Activated CD4-positive, alpha-beta T cell treated with anti-CD3 and anti-CD28 coated beads, Interleukin-2, amount 50 U/mL, for 4 hours (primary cell): ENCODE data around the gene TMEM191C.
"Not testable (repeated sequence)": the region's sequence is repeated elsewhere in the genome, so short reads cannot be mapped to it uniquely, and the experiment has no call there.

Source experiments
- DNase-seq, 2 experiments: peaks; one replicate each; pipeline ENCODE4 v3.0.0-alpha.2; 2020

TMEM191C gene

GRCh38 chr22:21446128-21446826 lies 20.9 kb upstream of the TMEM191C start:
- DNase-seq: no peak

GRCh38 chr22:21446827-21447690 lies 20.1 kb upstream of the TMEM191C start:
- no peak for DNase-seq

- DNase-seq: no peak
These were observed 19.3 kb upstream of the TMEM191C start for GRCh38 chr22:21447694-21448402.

DNA sequence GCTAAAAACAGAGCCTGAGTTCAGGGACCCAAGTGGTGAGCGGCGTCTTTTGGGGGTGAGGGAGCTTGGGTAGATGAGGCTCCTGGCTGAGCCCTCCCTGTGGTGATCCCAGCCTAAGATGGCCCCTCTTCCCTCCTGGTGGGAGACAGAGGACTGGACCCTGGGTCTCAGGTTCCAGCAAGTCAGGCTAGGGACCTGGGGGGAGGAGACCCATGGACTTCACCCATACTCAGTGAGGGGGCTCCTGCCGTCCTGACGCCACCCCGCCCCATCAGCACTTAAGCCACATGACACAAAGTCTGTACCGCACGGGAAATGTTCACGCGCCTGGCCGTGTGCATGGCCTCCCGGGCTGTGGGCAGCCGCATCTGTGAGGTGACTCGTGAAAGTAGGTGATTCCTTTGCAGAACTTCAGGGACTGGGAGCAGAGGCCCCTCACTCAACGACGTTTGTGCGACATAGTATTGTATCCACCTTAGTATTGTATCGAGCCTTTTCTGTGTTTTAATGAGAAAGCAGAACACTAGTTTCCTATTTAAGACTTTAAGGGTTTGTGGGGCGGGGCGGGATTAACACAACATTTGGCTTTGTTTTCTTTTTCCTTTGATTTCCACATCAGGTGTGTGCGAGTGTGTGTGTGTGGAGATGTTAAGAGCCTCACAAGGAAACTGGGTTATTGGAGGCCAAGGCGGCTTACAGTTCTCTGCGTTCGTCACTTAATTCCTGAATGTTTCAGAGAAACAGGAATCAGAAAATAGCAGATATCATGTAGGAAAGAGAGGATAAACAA lies 18.4 kb upstream of the TMEM191C start:
- DNase-seq: no peak

DNA sequence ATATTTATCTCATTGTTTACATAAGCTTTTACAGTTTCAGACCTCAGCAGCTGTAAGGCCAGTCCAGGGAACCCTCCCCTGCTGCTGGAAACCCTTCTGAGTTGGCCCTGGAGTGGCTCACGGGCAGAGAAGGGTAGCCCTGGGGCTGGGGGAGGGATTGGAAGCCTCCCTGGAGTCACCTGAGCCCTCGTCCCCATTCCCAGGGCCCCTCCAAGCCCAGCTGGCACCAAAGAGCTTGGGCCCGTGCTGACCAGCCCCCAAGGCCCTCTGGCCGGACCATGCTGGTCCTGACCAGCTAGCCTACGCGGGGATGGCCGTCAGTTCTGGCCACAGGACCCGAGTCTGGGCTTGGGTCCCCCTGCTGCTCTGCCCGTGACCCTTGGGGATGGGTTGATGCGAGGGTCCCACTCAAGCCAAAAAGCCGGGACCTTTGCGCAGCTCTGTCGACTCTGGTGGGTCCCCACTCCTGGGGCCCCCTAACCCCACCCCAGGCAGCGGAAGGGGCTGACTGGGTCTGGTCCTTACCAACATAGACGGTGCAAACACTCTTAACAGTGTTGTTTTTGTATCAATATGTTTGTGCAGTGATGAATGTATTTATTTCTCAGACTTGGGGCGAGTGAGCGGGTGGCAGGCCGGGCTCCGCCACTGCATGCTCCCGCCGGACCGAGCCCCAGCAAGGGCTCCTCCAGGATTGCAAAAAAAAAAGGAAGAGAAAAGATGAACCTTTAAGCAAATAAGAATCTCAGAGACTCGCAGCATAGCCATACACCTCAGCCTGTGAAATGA lies 17.5 kb upstream of the TMEM191C start:
- DNase-seq: no peak

GRCh38 chr22:21450320-21450831 lies 16.8 kb upstream of the TMEM191C start:
- no peak for DNase-seq

DNA sequence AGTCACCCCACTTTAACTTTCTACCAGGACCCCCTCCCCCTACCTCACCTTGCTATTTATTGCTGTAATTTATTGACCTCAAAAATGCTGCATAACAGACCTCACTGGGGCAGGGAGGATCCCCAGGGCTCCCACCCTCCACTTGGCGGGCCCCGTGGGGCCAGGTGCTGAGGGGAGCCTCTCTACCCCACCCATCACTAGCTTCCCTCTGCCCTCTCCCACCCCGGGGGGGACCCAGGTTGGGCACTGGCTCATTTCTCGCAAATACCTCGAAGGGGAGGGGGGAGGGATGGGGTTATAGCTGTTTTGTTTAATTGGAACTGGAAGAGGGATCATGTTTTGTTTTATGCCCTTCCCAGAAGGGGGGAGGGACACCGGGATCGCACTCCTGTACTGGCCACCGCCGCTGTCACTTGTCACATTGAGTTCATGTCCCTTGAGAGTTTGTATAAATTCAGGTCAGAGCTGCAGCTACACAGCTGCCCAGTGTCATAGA lies 16.3 kb upstream of the TMEM191C start:
- DNase-seq: no peak

DNA sequence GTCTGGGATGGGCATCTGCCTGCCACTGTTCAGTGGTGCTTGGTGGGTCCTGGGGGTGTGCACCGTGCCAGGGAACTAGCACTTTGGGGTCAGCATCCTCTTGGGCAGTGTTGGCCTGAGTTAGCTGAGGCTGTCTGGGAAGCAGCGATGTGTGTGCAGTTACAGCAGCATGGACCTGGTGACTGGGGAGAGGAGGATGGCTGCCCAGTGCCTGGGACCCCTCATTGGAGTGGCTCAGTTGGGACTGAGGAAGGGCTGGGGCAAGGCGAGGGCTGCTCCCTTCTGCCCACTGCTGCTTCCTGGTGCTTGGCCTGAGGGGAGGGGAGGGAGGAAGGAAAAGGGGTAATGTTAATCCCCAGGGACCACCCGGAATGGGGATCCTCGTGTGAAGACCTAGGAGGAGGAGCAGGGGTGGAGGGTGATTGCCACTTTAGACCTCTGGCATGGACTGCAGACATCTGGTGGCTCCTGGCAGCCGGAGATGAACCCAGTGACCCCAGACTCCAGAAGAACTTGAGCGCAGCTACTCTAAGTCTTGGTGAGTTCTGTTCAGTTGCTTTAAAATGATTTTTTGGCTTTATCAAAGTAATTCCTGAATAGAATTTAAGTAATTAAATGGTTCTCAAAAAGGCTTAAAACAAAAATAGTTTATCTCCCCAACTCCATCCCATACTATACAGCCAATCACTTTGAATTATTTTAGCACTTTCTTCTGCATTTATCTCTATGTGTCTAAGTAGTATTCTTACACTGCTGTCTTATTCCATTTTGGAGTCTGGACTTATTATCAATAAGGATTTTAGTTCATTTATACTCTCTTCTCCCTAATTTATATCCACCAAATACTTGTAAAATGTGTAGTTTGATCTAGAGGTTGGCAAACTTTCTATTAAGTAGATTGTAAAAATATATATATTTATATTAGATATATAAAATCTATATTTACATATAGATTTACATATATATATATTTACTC lies 15.4 kb upstream of the TMEM191C start:
- DNase-seq: no peak

GRCh38 chr22:21452666-21453065 lies 14.5 kb upstream of the TMEM191C start:
- DNase-seq: not testable (repeated sequence)

DNA sequence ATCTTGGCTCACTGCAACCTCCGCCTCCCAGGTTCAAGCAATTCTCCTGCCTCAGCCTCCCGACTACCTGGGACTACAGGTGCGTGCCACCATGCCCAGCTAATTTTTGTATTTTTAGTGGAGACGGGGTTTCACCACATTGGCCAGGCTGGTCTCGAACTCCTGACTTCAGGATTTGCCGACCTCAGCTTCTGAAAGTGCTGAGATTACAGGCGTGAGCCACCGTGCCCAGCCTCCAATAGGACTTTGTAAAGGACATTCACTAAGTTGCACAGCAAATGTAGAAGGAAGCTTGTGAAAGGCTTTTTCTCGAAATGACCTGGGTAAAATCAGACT lies 12.2 kb upstream of the TMEM191C start:
- DNase-seq: not testable (repeated sequence)

DNA sequence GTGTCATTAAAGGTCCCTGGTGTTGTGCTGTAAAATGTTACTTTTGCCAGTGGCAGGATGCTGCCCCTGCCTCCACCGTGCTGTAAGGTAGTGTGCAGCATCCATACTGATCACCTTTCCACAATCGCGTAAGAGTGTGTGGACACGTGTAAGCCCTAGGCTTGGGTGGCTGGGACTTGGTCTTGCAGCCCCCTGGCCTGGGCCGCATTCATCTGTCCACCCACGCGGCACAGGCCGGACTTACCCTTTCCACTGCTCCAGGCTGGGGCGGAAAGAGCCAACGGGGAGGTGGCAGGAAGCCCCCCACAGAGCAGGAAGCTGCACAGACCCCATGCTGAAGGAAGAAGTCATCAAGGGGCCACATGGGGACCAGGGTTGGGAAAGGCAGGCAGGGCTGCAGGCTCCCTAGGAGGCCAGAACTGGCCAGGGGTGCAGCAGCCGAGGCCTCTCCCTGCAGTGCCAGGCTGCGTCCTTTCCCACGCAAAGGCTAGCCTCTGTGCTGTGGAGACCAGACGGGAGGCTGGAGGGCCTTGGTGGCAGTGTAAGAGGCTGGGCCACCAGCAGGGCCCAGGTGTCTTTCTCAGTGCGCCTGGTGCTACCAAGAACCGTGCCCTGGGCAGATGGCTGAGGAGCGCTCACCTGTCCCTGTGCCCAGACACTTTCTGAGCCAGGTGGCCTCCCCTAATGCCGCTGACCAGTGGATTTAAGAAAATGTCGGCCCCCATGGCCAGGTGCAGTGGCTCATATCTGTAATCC lies 11.7 kb upstream of the TMEM191C start:
- no peak for DNase-seq

DNA sequence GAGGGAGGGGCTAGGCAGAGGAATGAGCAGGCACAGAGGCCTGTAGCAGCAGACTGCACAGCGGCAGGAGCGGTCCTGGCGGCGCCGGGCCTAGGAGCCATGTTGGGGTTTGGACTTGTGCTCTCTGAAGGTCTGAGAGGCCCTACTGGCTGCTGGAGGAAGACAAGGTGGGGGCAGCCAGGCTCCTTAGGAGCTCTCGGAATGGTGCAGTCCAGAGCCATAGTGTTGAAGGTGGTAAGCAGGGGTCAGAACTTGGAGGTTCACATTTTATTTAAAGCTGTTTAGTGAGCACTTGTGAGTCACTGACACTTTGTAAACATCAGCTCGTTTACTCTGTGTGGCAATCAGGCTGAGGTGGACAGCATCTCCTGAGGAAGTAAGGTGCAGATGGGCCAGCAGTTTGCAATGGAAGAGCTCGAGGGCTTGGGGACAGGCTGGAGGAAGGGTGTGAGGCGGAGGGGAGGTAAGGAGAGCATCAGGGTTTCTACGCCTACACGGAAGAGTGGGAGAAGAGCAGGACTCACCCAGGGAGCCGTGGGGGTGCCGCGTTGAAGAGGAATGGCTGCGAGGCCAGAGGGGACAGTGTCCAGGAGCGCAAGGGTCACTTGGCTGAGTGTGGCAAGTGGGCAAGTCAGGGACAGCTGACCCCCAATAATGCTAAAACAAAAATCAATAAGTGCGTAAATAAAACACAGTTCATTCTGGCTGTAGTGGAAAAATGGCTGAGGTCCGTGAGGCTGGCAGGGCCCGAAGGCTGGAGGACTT lies 10.0 kb upstream of the TMEM191C start:
- DNase-seq: no peak

DNA sequence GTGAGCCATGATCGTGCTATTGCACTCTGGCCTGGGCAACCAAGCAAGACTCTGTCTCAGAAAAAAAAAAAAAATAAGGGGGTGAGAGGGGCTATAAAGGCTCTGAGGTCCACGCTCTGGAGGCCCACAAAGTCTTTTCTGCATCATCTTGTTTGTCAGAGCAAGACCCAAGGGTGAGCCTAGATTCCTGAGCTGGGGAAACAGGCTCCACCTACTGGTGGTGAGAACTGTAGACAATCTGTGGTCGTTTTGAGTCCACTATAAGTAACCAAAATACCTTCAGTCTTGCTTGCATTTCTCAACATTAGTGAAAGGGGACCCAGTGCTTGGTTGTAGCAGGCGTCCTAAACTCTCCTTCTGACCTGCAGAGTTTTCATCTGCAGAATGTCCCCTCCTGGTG lies 4.5 kb upstream of the TMEM191C start:
- DNase-seq: not testable (repeated sequence)

DNA sequence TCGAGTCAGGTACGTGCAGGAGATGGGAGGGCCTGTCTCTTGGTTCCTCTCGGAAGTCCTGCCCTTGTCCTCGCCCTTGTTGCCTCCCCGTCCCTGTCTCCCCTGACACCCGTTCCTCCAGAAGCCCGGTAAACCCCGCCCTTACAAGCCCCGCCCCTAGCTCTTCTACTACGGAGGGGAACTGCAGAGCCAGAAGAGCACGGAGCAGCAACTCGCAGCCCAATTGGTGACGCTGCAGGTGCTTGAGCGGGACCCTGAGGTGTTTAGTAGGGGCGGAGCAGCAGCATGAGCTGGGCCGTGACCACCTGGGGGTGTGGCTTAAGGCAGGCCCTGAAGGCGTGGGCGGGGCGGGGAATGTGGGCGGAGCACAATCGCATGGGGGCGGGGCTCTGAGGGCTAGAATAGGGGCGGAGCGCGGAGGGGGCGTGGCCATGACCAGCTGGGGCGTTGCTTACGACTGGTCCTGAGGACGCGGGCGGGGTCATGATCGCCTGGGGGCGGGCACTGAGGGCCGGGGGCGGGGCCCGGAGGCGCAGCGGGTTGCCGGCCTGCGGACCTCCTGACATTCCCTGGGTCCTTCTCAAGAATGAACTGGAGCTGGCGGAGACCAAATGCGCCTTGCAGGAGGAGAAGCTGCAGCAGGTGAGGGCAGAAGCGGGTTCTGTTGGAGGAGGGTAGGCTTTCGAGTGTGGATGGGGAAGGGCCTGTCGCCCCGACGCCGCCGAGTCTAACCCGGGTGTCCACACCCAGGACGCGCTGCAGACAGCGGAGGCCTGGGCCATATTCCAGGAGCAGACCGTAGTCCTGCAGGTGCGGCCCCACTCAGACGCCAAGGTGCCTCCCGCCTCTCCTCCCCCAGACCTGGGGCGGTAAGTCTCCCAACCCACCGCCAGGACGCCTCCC lies 1.3 kb downstream of the TMEM191C start:
- peak; percentile 91 for DNase-seq

DNA sequence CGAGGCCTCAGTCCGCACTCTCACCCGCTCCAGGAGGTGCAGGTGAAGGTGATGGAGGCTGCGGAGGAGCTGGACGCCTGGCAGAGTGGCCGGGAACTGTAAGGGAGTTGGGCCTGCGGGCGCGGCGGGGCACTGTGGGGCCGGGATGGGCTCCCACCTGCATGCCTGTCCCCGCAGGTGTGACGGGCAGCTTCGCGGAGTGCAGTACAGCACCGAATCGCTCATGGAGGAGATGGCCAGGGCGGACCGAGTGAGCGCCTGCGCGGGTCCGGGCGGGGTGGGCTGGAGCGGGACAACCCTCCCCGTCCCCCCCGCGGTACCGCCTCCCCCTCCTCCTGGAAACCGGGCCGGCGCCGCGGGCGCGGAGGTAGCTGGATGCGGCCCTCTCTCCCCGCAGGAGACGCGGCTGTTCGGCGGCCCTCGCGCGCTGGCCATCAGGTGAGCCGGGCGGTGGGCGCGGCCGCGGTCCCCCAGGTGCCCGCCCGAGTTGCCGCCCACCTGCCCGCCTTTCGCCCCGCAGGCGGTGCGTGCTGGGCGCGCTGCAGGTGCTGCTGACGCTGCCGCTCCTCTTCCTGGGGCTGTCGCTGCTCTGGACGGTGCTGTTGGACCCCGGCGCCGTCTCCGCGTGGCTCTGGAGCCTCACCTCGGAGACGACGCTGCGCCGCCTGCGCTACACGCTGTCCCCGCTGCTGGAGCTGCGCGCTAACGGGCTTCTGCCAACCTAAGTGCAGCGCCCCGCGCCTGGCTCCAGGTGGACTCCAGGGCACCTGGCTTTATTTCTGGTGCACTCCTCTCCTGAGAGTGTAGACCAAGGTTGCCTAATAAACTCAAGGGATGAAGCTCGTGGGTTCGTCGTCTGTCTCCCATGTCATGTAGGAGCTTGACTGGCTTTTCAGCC lies 2.2 kb downstream of the TMEM191C start:
- DNase-seq: not testable (repeated sequence)

GRCh38 chr22:21472984-21473383 lies 5.8 kb downstream of the TMEM191C start:
- DNase-seq: not testable (repeated sequence)

- DNase-seq: not testable (repeated sequence)
These were observed 6.5 kb downstream of the TMEM191C start for GRCh38 chr22:21473664-21474063.
